B cell (primary cell): Measurements from ENCODE around the gene ROBO2. TPM values are rescaled to one million over a fixed set of nuclear protein-coding genes. Genes with fewer than 3 reads are reported as not detected.

ENCODE experiments used
- ATAC-seq: fragments of 200-7000 bp; cut with Tn5 transposase; one replicate; pipeline ENCODE4 v1.10.0; 2021; ENCODE audit warnings: low read depth, mild to moderate bottlenecking, moderate number of reproducible peaks, moderate library complexity
- CTCF ChIA-PET: fragments of 350-600 bp; sonication (Branson Sonifier 250); formaldehyde crosslinking; loops from one replicate; lab custom pipeline; 2021; ENCODE audit warnings: antibody characterized with exemption, inconsistent platforms; lab: Charles Lee
- POLR2A ChIA-PET: fragments of 350-600 bp; sonication (Branson Sonifier 250); formaldehyde crosslinking; loops from one replicate; lab custom pipeline; 2021; ENCODE audit warnings: antibody characterized with exemption; lab: Charles Lee
- DNase-seq: peaks from one replicate; pipeline ENCODE4 v3.0.0; 2013
- H2AFZ ChIP-seq: 2 replicates; pipeline ENCODE4 v1.6.1; 2012; ENCODE audit warnings: mild to moderate bottlenecking, low read depth, low read length; ENCODE audit not compliant: insufficient read depth, poor library complexity, severe bottlenecking
- H3K27ac ChIP-seq, 2 donors: 1 replicate in 1 of 2; 2 replicates in 1 of 2; pipeline ENCODE4 v1.5.1; 2012 to 2013; ENCODE audit warnings: low read length in 2 of 2, mild to moderate bottlenecking in 2 of 2, moderate library complexity in 1 of 2
- H3K27me3 ChIP-seq, 4 experiments: fragments of 200-600 bp in 1 of 4; sonication (generic) in 1 of 4; replicated peaks in 1 of 4; 1 replicate in 2 of 4; 2 replicates in 2 of 4; pipeline versions ENCODE4 v1.6.1 to v1.7.0; 2013 to 2016; ENCODE audit warnings: low read length in 3 of 4, mild to moderate bottlenecking in 2 of 4, mixed read lengths in 1 of 4, moderate library complexity in 1 of 4; ENCODE audit not compliant: insufficient read depth in 4 of 4, control insufficient read depth in 3 of 4; ENCODE audit errors: control extremely low read depth in 1 of 4
- H3K36me3 ChIP-seq, 2 experiments: replicated peaks in 1 of 2; 1 replicate in 1 of 2; 2 replicates in 1 of 2; pipeline versions ENCODE4 v1.6.1 to v1.7.1; 2013; ENCODE audit warnings: low read length in 1 of 2; ENCODE audit not compliant: insufficient read depth in 2 of 2, control insufficient read depth in 1 of 2; ENCODE audit errors: control extremely low read depth in 1 of 2, extremely low read depth in 1 of 2
- H3K4me1 ChIP-seq, 2 donors: fragments of 200-600 bp in 1 of 2; sonication (generic) in 1 of 2; 1 replicate in 1 of 2; 2 replicates in 1 of 2; pipeline versions ENCODE4 v1.5.1 to v1.6.1; 2013 to 2017; ENCODE audit warnings: low read length in 2 of 2; ENCODE audit not compliant: control insufficient read depth in 2 of 2, insufficient read depth in 2 of 2
- H3K4me2 ChIP-seq: replicated peaks from 2 replicates; pipeline ENCODE3; 2012; ENCODE audit warnings: mild to moderate bottlenecking, low read depth, low read length; ENCODE audit not compliant: poor library complexity, severe bottlenecking
- H3K4me3 ChIP-seq, 5 experiments: fragments of 200-600 bp in 1 of 5; sonication (generic) in 1 of 5; 1 replicate in 3 of 5; 2 replicates in 2 of 5; pipeline versions ENCODE4 v1.5.1 to v1.7.0; 2011 to 2016; ENCODE audit warnings: low read length in 4 of 5, mild to moderate bottlenecking in 4 of 5, low read depth in 2 of 5, control low read depth in 1 of 5, moderate library complexity in 1 of 5; ENCODE audit not compliant: insufficient read depth in 1 of 5; ENCODE audit errors: control extremely low read depth in 1 of 5, extremely low read depth in 1 of 5
- H3K79me2 ChIP-seq: fragments of 200-600 bp; sonication (generic); one replicate; pipeline ENCODE4 v1.6.0; 2016; ENCODE audit warnings: low read length; ENCODE audit not compliant: control insufficient read depth, insufficient read depth
- H3K9ac ChIP-seq: fragments of 200-600 bp; sonication (generic); 2 replicates; pipeline ENCODE4 v1.6.1; 2017; ENCODE audit warnings: mild to moderate bottlenecking, low read length, moderate library complexity
- H3K9me3 ChIP-seq, 3 donors: one replicate each; pipeline versions ENCODE4 v1.6.1 to v1.7.1; 2013; ENCODE audit warnings: low read length in 2 of 3; ENCODE audit not compliant: control insufficient read depth in 2 of 3, insufficient read depth in 1 of 3; ENCODE audit errors: control extremely low read depth in 1 of 3
- H4K20me1 ChIP-seq: 2 replicates; pipeline ENCODE4 v1.6.0; 2012; ENCODE audit warnings: mild to moderate bottlenecking, low read length; ENCODE audit not compliant: insufficient read depth, control insufficient read depth, poor library complexity, severe bottlenecking
- H3K27ac Mint-ChIP-seq: one replicate; pipeline ENCODE4 v1.8.0; 2021; ENCODE audit warnings: mixed read lengths
- H3K27me3 Mint-ChIP-seq: one replicate; pipeline ENCODE4 v1.8.0; 2021; ENCODE audit warnings: mixed read lengths
- H3K4me1 Mint-ChIP-seq: one replicate; pipeline ENCODE4 v1.8.0; 2021; ENCODE audit warnings: mixed read lengths
- H3K4me3 Mint-ChIP-seq: one replicate; pipeline ENCODE4 v1.8.0; 2021; ENCODE audit warnings: mixed read lengths
- H3K9me3 Mint-ChIP-seq: one replicate; pipeline ENCODE4 v1.8.0; 2022; ENCODE audit warnings: mixed read lengths; ENCODE audit not compliant: insufficient read depth
- CTCF ChIP-seq: fragments of 200-600 bp; IDR thresholded peaks from one replicate; pipeline ENCODE4 v1.8.0; 2022; ENCODE audit warnings: antibody characterized with exemption, mild to moderate bottlenecking
- EZH2 ChIP-seq: IDR thresholded peaks from 2 replicates; pipeline ENCODE4 v1.6.1; 2012; ENCODE audit warnings: borderline replicate concordance, low read depth, mild to moderate bottlenecking, moderate library complexity, low read length; ENCODE audit not compliant: insufficient read depth, poor library complexity, severe bottlenecking
- WGBS: methylation state at CpG from one replicate; pipeline ENCODE4 v1.1.5; 2013; ENCODE audit warnings: missing lambda C conversion rate; ENCODE audit not compliant: insufficient coverage; 5-methylcytosine and 5-hydroxymethylcytosine counted together
- intact Hi-C: fragments of 100-400 bp; cut with micrococcal nuclease; formaldehyde crosslinking; loops from one replicate; pipeline ENCODE4 v1.10.0; 2022
- polyA plus RNA-seq: library from polyadenylated mRNA; depleted of rRNA; stranded (reverse); fragments of >200 nt; gene quantifications from 2 replicates; pipeline ENCODE4 v1.2.3, GENCODE V29; 2012
- total RNA-seq, 2 donors: library from RNA; stranded (reverse); fragments of 120-200 nt in 1 of 2; gene quantifications; 1 replicate in 1 of 2; 2 replicates in 1 of 2; pipeline versions ENCODE4 v1.2.3 to v1.2.4, GENCODE V29; 2013 to 2022

The ROBO2 gene
- total and polyA plus RNA-seq, 2 donors (not counting 1 experiment from before 2014, with no cell fraction given): not detected

GRCh38 chr3:77362936-77363335, 323.0 kb downstream of the ROBO2 start:
- Histone ChIP-seq H3K9ac (no peak overlapping the region), H3K27ac (no peak overlapping the region), H3K36me3 (no peaks in the 10 kb centered on the region), H3K4me2 (no peak overlapping the region), H4K20me1 (no peaks in the 10 kb centered on the region), H3K9me3 (no peaks in the 10 kb centered on the region), H2AFZ (no peak overlapping the region), H3K27me3 (no peaks in the 10 kb centered on the region), H3K4me1 (no peaks in the 10 kb centered on the region), H3K4me3 (no peak overlapping the region), H3K79me2 (no peaks in the 10 kb centered on the region)
- H3K9me3 Mint-ChIP-seq: peaks cover 3% of the 10 kb centered on the region
- no peaks in the 10 kb centered on the region for H3K4me1 Mint-ChIP-seq
- ChIA-PET CTCF (no interaction called here), POLR2A (no interaction called here)
- TF ChIP-seq EZH2 (no peak), CTCF (no peak)
- no peak overlapping the region for H3K4me3 Mint-ChIP-seq
- DNase-seq: no peak
- no peak for ATAC-seq
- intact Hi-C loops: no loop called here
- WGBS: no CpG with 5 or more reads among the region's 1 CpG
- no peaks in the 10 kb centered on the region for H3K27me3 Mint-ChIP-seq
- H3K27ac Mint-ChIP-seq: no peak overlapping the region

GRCh38 chr3:77365152-77365551, 325.3 kb downstream of the ROBO2 start:
- H3K4me1 Mint-ChIP-seq: no peaks in the 10 kb centered on the region
- H3K27ac ChIP-seq: no peak overlapping the region
- no peak overlapping the region for H3K4me3 Mint-ChIP-seq
- no peak overlapping the region for H3K4me2 ChIP-seq
- DNase-seq: no peak
- ATAC-seq: no peak
- H3K4me3 ChIP-seq: no peak overlapping the region
- H3K27ac Mint-ChIP-seq: no peak overlapping the region
- no peaks in the 10 kb centered on the region for H3K36me3 ChIP-seq
- no peaks in the 10 kb centered on the region for H3K9me3 ChIP-seq
- no peak overlapping the region for H3K9ac ChIP-seq
- peaks cover 3% of the 10 kb centered on the region for H3K9me3 Mint-ChIP-seq
- WGBS: no CpG with 5 or more reads among the region's 1 CpG
- H3K27me3 Mint-ChIP-seq: no peaks in the 10 kb centered on the region
- H2AFZ ChIP-seq: no peak overlapping the region
- H4K20me1 ChIP-seq: no peaks in the 10 kb centered on the region
- no peaks in the 10 kb centered on the region for H3K27me3 ChIP-seq
- no peaks in the 10 kb centered on the region for H3K79me2 ChIP-seq
- TF ChIP-seq EZH2 (no peak), CTCF (no peak)
- no peaks in the 10 kb centered on the region for H3K4me1 ChIP-seq
- POLR2A ChIA-PET: no interaction called here
- intact Hi-C loops: no loop called here
- CTCF ChIA-PET: no interaction called here
